Esophagus muscularis mucosa (tissue), 4 donors: ENCODE data around the gene LYRM1. TPM values are rescaled to one million over a fixed set of nuclear protein-coding genes. Genes with fewer than 3 reads are reported as not detected.

Experiments
- DNase-seq: peaks from one replicate; pipeline ENCODE4 v3.0.0-alpha.2; 2017; ENCODE audit errors: extremely low spot score
- H3K27ac ChIP-seq, 4 donors: fragments of 200-600 bp; sonication (generic); replicated peaks in 1 of 4; 1 replicate in 3 of 4; 2 replicates in 1 of 4; pipeline ENCODE4 v1.5.1; 2016 to 2019; ENCODE audit warnings: mild to moderate bottlenecking in 1 of 4
- H3K27me3 ChIP-seq, 4 donors: fragments of 200-600 bp; sonication (generic); one replicate each; pipeline versions ENCODE4 v1.5.1 to v1.6.0; 2016 to 2019
- H3K36me3 ChIP-seq, 4 donors: fragments of 200-600 bp; sonication (generic); one replicate each; pipeline ENCODE4 v1.5.1; 2016 to 2019
- H3K4me1 ChIP-seq, 4 donors: fragments of 200-600 bp; sonication (generic); one replicate each; pipeline ENCODE4 v1.5.1; 2016 to 2019
- H3K4me3 ChIP-seq, 4 donors: fragments of 200-600 bp; sonication (generic); 1 replicate in 2 of 4; 2 replicates in 2 of 4; pipeline ENCODE4 v1.5.1; 2016 to 2019; ENCODE audit warnings: mild to moderate bottlenecking in 4 of 4, moderate library complexity in 1 of 4
- H3K9me3 ChIP-seq, 4 donors: fragments of 200-600 bp; sonication (generic); 1 replicate in 3 of 4; 2 replicates in 1 of 4; pipeline ENCODE4 v1.5.1; 2016 to 2019
- CTCF ChIP-seq, 3 experiments: fragments of 200-600 bp in 2 of 3; fragments of 450-650 bp in 1 of 3; sonication (generic) in 2 of 3; IDR thresholded peaks; one replicate each; pipeline ENCODE4 v1.5.1; 2017 to 2019; ENCODE audit warnings: antibody characterized with exemption in 3 of 3, mild to moderate bottlenecking in 2 of 3, moderate library complexity in 1 of 3
- EP300 ChIP-seq: sonication (generic); formaldehyde crosslinking; IDR thresholded peaks from one replicate; pipeline ENCODE4 v1.6.1; 2017; ENCODE audit warnings: antibody characterized with exemption
- POLR2A ChIP-seq: fragments of 450-650 bp; IDR thresholded peaks from one replicate; pipeline ENCODE4 v1.6.1; 2017; ENCODE audit warnings: antibody characterized with exemption, moderate library complexity, mild to moderate bottlenecking, low read depth
- POLR2AphosphoS5 ChIP-seq, 2 donors: sonication (generic); formaldehyde crosslinking; IDR thresholded peaks; one replicate each; pipeline ENCODE4 v1.6.1; 2017; ENCODE audit warnings: antibody characterized with exemption in 2 of 2
- WGBS: methylation state at CpG from one replicate; pipeline ENCODE4 v1.1.5; 2018; 5-methylcytosine and 5-hydroxymethylcytosine counted together
- intact Hi-C: fragments of 100-400 bp; cut with DNase I; formaldehyde crosslinking; loops from one replicate; pipeline ENCODE4 v1.15.1; 2023
- total RNA-seq, 4 donors: library from RNA; depleted of rRNA; stranded (reverse); fragments of >200 nt; gene quantifications; one replicate each; pipeline versions ENCODE4 v1.1.0 to v1.2.1, GENCODE V29; 2016

LYRM1 gene
- total RNA-seq, 4 donors from 2014 or later, result 38.9 to 69.2 (median 46.4) TPM

- intact Hi-C loops, result no loop called here
- TF ChIP-seq POLR2A (no peak), EP300 (no peak), CTCF (IDR thresholded peaks at IDR 0.05) (no peak), POLR2AphosphoS5 (IDR thresholded peaks at IDR 0.05) (no peak)
- no peak for DNase-seq
- H3K4me1 ChIP-seq, result peaks cover 45 to 80% (median 58%) of the 10 kb centered on the region in 4 donors
- WGBS, result 88% methylated on average over 1 of the region's 1 CpG
- peaks cover 0 to 6% (median 2%) of the 10 kb centered on the region in 4 donors for H3K36me3 ChIP-seq
- no peaks in the 10 kb centered on the region for H3K27me3 ChIP-seq
- no peak overlapping the region for H3K4me3 ChIP-seq
- no peaks in the 10 kb centered on the region for H3K9me3 ChIP-seq
- peak overlapping the region in 1 of 4 donors; percentile 57 for H3K27ac ChIP-seq
These were observed 16.4 kb upstream of the LYRM1 start for GRCh38 chr16:20884240-20884556.

GRCh38 chr16:20886320-20886719, 14.3 kb upstream of the LYRM1 start:
- Histone ChIP-seq H3K27ac (no peak overlapping the region), H3K27me3 (no peaks in the 10 kb centered on the region), H3K4me3 (no peak overlapping the region), H3K36me3 (peaks cover 0 to 10% (median 4%) of the 10 kb centered on the region in 4 donors), H3K9me3 (no peaks in the 10 kb centered on the region), H3K4me1 (peaks cover 42 to 79% (median 47%) of the 10 kb centered on the region in 4 donors)
- no peak for DNase-seq
- WGBS, result 24% methylated on average over 1 of the region's 1 CpG
- intact Hi-C loops, result no loop called here
- no peak for TF ChIP-seq POLR2A
- no peak for TF ChIP-seq EP300
- TF ChIP-seq CTCF (IDR thresholded peaks at IDR 0.05), result no peak
- TF ChIP-seq POLR2AphosphoS5 (IDR thresholded peaks at IDR 0.05), result no peak

- H3K27ac ChIP-seq, result no peak overlapping the region
- peaks cover 38 to 74% (median 40%) of the 10 kb centered on the region in 4 donors for H3K4me1 ChIP-seq
- H3K36me3 ChIP-seq, result peaks cover 0 to 17% (median 12%) of the 10 kb centered on the region in 4 donors
- no peak for DNase-seq
- H3K9me3 ChIP-seq, result no peaks in the 10 kb centered on the region
- H3K27me3 ChIP-seq, result no peaks in the 10 kb centered on the region
- 100% methylated on average over 1 of the region's 1 CpG for WGBS
- intact Hi-C loops, result no loop called here
- TF ChIP-seq CTCF (IDR thresholded peaks at IDR 0.05) (no peak), POLR2A (no peak), EP300 (no peak), POLR2AphosphoS5 (IDR thresholded peaks at IDR 0.05) (no peak)
- H3K4me3 ChIP-seq, result no peak overlapping the region
These were observed 13.4 kb upstream of the LYRM1 start for GRCh38 chr16:20887207-20887606.

- WGBS, result 89% methylated on average over 4 of the region's 4 CpGs
- no peak for TF ChIP-seq EP300
- TF ChIP-seq POLR2AphosphoS5 (IDR thresholded peaks at IDR 0.05), result no peak
- no peak for TF ChIP-seq POLR2A
- TF ChIP-seq CTCF (IDR thresholded peaks at IDR 0.05), result no peak
- Histone ChIP-seq H3K36me3 (peaks cover 0 to 36% (median 29%) of the 10 kb centered on the region in 4 donors), H3K9me3 (no peaks in the 10 kb centered on the region), H3K4me1 (peaks cover 16 to 55% (median 30%) of the 10 kb centered on the region in 4 donors), H3K4me3 (no peak overlapping the region), H3K27ac (no peak overlapping the region), H3K27me3 (no peaks in the 10 kb centered on the region)
- intact Hi-C loops, result no loop called here
- no peak for DNase-seq
These were observed 10.8 kb upstream of the LYRM1 start for GRCh38 chr16:20889625-20890275.

GRCh38 chr16:20894388-20894787, 6.2 kb upstream of the LYRM1 start:
- intact Hi-C loops, result no loop called here
- Histone ChIP-seq H3K27ac (no peak overlapping the region), H3K4me1 (peaks cover 37 to 72% (median 49%) of the 10 kb centered on the region in 4 donors), H3K27me3 (no peaks in the 10 kb centered on the region), H3K4me3 (no peak overlapping the region), H3K36me3 (peaks cover 0 to 50% (median 45%) of the 10 kb centered on the region in 4 donors), H3K9me3 (no peaks in the 10 kb centered on the region)
- 100% methylated on average over 2 of the region's 2 CpGs for WGBS
- DNase-seq, result no peak
- no peak for TF ChIP-seq POLR2A
- TF ChIP-seq CTCF (IDR thresholded peaks at IDR 0.05), result no peak
- TF ChIP-seq EP300, result no peak
- no peak for TF ChIP-seq POLR2AphosphoS5 (IDR thresholded peaks at IDR 0.05)
